Naive thymus-derived CD4-positive, alpha-beta T cell (primary cell): ENCODE results near the gene GRK1. TPM values are rescaled to one million over a fixed set of nuclear protein-coding genes. Genes with fewer than 3 reads are reported as not detected.

Experiments used
- ATAC-seq: fragments of 150-1000 bp; cut with Tn5 transposase; 2 replicates; pipeline ENCODE4 v1.10.0; 2021; ENCODE audit warnings: mild to moderate bottlenecking, moderate library complexity
- CTCF ChIA-PET: fragments of 350-600 bp; sonication (Branson Sonifier 250); formaldehyde crosslinking; loops from one replicate; lab custom pipeline; 2021; ENCODE audit warnings: antibody characterized with exemption; lab: Charles Lee
- POLR2A ChIA-PET: fragments of 350-600 bp; sonication (Branson Sonifier 250); formaldehyde crosslinking; loops from one replicate; lab custom pipeline; 2021; ENCODE audit warnings: antibody characterized with exemption, inconsistent platforms; lab: Charles Lee
- DNase-seq, 9 donors: peaks; one replicate each; pipeline versions ENCODE4 v3.0.0 to v3.0.0-alpha.2; 2020 to 2022; ENCODE audit warnings: mixed read lengths in 1 of 9
- H3K27ac ChIP-seq: one replicate; pipeline ENCODE4 v1.7.0; 2013; ENCODE audit warnings: mild to moderate bottlenecking, low read depth, low read length, moderate library complexity
- H3K27me3 ChIP-seq, 2 donors: one replicate each; pipeline ENCODE4 v1.7.0; 2013; ENCODE audit warnings: low read length in 2 of 2, mild to moderate bottlenecking in 2 of 2, moderate library complexity in 2 of 2; ENCODE audit not compliant: control insufficient read depth in 2 of 2, insufficient read depth in 2 of 2
- H3K36me3 ChIP-seq, 3 experiments: 1 replicate in 2 of 3; 2 replicates in 1 of 3; pipeline ENCODE4 v1.7.0; 2013; ENCODE audit warnings: low read length in 3 of 3, mild to moderate bottlenecking in 3 of 3, moderate library complexity in 1 of 3; ENCODE audit not compliant: insufficient read depth in 3 of 3, control insufficient read depth in 2 of 3
- H3K4me1 ChIP-seq, 2 donors: one replicate each; pipeline ENCODE4 v1.7.0; 2013; ENCODE audit warnings: low read length in 2 of 2, mild to moderate bottlenecking in 2 of 2, moderate library complexity in 1 of 2; ENCODE audit not compliant: control insufficient read depth in 2 of 2, insufficient read depth in 2 of 2
- H3K4me3 ChIP-seq: 2 replicates; pipeline ENCODE4 v1.7.0; 2013; ENCODE audit warnings: mild to moderate bottlenecking, low read length
- H3K9me3 ChIP-seq, 3 experiments: 1 replicate in 2 of 3; 2 replicates in 1 of 3; pipeline ENCODE4 v1.7.0; 2013; ENCODE audit warnings: low read length in 3 of 3; ENCODE audit not compliant: control insufficient read depth in 2 of 3
- H3K27ac Mint-ChIP-seq, 9 donors: one replicate each; pipeline ENCODE4 v1.8.0; 2020 to 2022; ENCODE audit warnings: mixed read lengths in 9 of 9, mild to moderate bottlenecking in 8 of 9, moderate library complexity in 5 of 9, inconsistent platforms in 2 of 9
- H3K27me3 Mint-ChIP-seq, 5 donors: one replicate each; pipeline ENCODE4 v1.8.0; 2021 to 2022; ENCODE audit warnings: mixed read lengths in 5 of 5, mild to moderate bottlenecking in 1 of 5
- H3K36me3 Mint-ChIP-seq, 5 donors: one replicate each; pipeline ENCODE4 v1.8.0; 2020 to 2022; ENCODE audit warnings: mixed read lengths in 5 of 5, mild to moderate bottlenecking in 3 of 5, inconsistent platforms in 1 of 5
- H3K4me1 Mint-ChIP-seq, 7 donors: one replicate each; pipeline ENCODE4 v1.8.0; 2020 to 2022; ENCODE audit warnings: mixed read lengths in 7 of 7, mild to moderate bottlenecking in 3 of 7, inconsistent platforms in 1 of 7
- H3K4me3 Mint-ChIP-seq, 10 donors: one replicate each; pipeline ENCODE4 v1.8.0; 2020 to 2022; ENCODE audit warnings: mild to moderate bottlenecking in 10 of 10, mixed read lengths in 10 of 10, moderate library complexity in 6 of 10, inconsistent platforms in 2 of 10
- H3K9me3 Mint-ChIP-seq, 11 donors: one replicate each; pipeline ENCODE4 v1.8.0; 2020 to 2022; ENCODE audit warnings: mixed read lengths in 11 of 11, mild to moderate bottlenecking in 4 of 11, inconsistent platforms in 1 of 11, moderate library complexity in 1 of 11
- intact Hi-C, 2 donors: fragments of 100-400 bp; cut with micrococcal nuclease; formaldehyde crosslinking; loops; one replicate each; pipeline ENCODE4 v1.15.1; 2023
- polyA plus RNA-seq, 2 donors: library from polyadenylated mRNA; unstranded; fragments of 300-500 nt; fragmentation: Illumina TruSeq; gene quantifications; one replicate each; pipeline ENCODE4 v1.2.3, GENCODE V29; 2021
- total RNA-seq, 6 experiments: library from RNA in 5 of 6; stranded (reverse) in 5 of 6; gene quantifications; 1 replicate in 5 of 6; 2 replicates in 1 of 6; pipeline ENCODE4 v1.2.3 and lab custom pipeline; 2021 to 2026

GRK1 gene
- total and polyA plus RNA-seq, 7 experiments from 2014 or later: not detected

- intact Hi-C loops: no loop called here
- Histone ChIP-seq H3K4me1 (no peaks in the 10 kb centered on the region), H3K4me3 (no peak overlapping the region), H3K9me3 (no peaks in the 10 kb centered on the region), H3K36me3 (no peaks in the 10 kb centered on the region), H3K27me3 (no peaks in the 10 kb centered on the region), H3K27ac (no peak overlapping the region)
- Mint-ChIP-seq H3K27ac (no peak overlapping the region), H3K9me3 (peaks cover 0 to 20% (median 6%) of the 10 kb centered on the region in 11 donors), H3K27me3 (peaks cover 0 to 6% (median 0%) of the 10 kb centered on the region in 5 donors), H3K36me3 (peaks cover 0 to 8% (median 0%) of the 10 kb centered on the region in 5 donors), H3K4me3 (no peak overlapping the region), H3K4me1 (no peaks in the 10 kb centered on the region)
- no peak for DNase-seq
- ChIA-PET CTCF (no interaction called here), POLR2A (no interaction called here)
- ATAC-seq: no peak
Observed at GRCh38 chr13:113660066-113660465, 7.0 kb upstream of the GRK1 start.

GRCh38 chr13:113661509-113661908 lies 5.5 kb upstream of the GRK1 start:
- Histone ChIP-seq H3K27me3 (no peaks in the 10 kb centered on the region), H3K9me3 (no peaks in the 10 kb centered on the region), H3K4me1 (no peaks in the 10 kb centered on the region), H3K4me3 (no peak overlapping the region), H3K36me3 (no peaks in the 10 kb centered on the region), H3K27ac (no peak overlapping the region)
- H3K9me3 Mint-ChIP-seq: peaks cover 0 to 20% (median 6%) of the 10 kb centered on the region in 11 donors
- H3K4me3 Mint-ChIP-seq: no peak overlapping the region
- intact Hi-C loops: no loop called here
- peaks cover 0 to 8% (median 0%) of the 10 kb centered on the region in 5 donors for H3K36me3 Mint-ChIP-seq
- DNase-seq (no peak), ATAC-seq (no peak)
- no peak overlapping the region for H3K27ac Mint-ChIP-seq
- ChIA-PET CTCF (no interaction called here), POLR2A (no interaction called here)
- no peaks in the 10 kb centered on the region for H3K4me1 Mint-ChIP-seq
- H3K27me3 Mint-ChIP-seq: peaks cover 0 to 6% (median 0%) of the 10 kb centered on the region in 5 donors

DNA sequence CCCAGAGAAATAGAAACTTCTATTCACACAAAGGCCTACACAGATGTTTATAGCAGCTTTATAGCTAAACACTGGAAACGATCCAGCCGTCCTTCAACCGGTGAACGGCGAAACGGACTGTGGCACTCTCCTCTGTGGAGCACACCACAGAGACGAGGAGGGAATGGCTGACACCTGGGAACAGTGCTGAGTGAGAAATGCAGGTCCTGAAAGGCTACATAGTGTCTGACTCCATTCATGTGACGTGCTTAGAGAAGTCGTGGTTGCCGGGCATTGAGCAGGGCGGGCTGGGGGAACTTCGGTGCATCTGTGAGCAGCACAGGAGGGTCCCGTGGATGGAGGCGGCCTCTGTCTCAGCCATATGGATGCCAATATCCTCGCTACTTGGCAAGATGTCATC lies 3.1 kb upstream of the GRK1 start:
- no peaks in the 10 kb centered on the region for H3K36me3 ChIP-seq
- DNase-seq: no peak
- Mint-ChIP-seq H3K4me1 (peaks cover 0 to 4% (median 3%) of the 10 kb centered on the region in 7 donors), H3K27ac (peak overlapping the region in 1 of 9 donors; percentile 55), H3K4me3 (no peak overlapping the region), H3K36me3 (peaks cover 0 to 8% (median 0%) of the 10 kb centered on the region in 5 donors), H3K9me3 (peaks cover 0 to 20% (median 6%) of the 10 kb centered on the region in 11 donors), H3K27me3 (peaks cover 0 to 6% (median 0%) of the 10 kb centered on the region in 5 donors)
- ChIA-PET CTCF (no interaction called here), POLR2A (interaction anchor here (0.5 to 1.5 kb wide), 2 partner anchors 29 to 106 kb away, joined by 3 to 5 read pairs; no protein-coding TSS in a partner anchor)
- H3K27me3 ChIP-seq: no peaks in the 10 kb centered on the region
- no peaks in the 10 kb centered on the region for H3K9me3 ChIP-seq
- intact Hi-C loops: no loop called here
- ATAC-seq: no peak
- H3K4me3 ChIP-seq: no peak overlapping the region
- H3K27ac ChIP-seq: no peak overlapping the region
- no peaks in the 10 kb centered on the region for H3K4me1 ChIP-seq

DNA sequence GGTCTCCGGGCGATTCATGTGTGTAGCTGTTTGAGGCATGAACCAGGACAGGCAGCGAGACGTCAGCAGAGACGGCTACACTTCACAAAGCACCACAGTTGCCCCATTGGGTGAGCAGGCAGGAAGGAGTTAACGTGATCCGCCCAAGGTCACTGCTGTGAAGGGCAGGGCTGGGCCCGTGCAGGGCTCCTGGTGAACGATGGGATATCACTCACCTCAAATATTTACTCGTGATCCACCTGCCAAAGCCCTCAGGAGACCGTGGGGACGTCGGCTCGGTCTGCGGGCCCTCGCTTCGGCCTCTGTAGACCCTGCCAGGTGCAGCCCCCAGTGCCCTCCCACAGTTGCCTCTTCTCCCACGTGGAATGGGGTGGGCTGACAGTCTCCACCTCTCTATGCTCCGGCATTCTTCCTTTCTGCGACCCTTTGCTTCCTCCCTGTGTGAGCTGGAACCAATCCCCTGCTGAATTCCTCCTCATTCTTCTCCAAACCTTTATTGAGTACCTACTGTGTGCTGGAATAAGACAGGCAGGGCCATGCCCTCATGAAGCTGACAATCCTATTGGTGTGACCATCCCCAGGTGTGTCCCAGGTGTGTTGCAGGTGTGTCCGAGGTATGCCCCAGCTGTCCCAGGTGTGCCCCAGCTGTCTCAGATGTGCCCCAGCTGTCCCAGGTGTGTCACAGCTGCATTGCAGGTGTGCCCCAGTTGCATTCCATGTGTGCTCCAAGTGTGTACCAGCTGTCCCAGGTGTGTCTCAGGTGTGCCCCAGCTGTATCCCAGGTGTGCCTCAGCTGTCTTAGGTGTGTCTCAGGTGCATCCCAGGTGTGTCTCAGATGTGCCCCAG lies 2.0 kb upstream of the GRK1 start:
- ATAC-seq (no peak), DNase-seq (no peak)
- H3K4me3 ChIP-seq: no peak overlapping the region
- no peaks in the 10 kb centered on the region for H3K27me3 ChIP-seq
- Mint-ChIP-seq H3K9me3 (peaks cover 0 to 20% (median 6%) of the 10 kb centered on the region in 11 donors), H3K4me1 (peaks cover 0 to 5% (median 5%) of the 10 kb centered on the region in 7 donors), H3K27ac (peak overlapping the region in 1 of 9 donors; percentile 12), H3K36me3 (peaks cover 0 to 8% (median 0%) of the 10 kb centered on the region in 5 donors), H3K27me3 (peaks cover 0 to 6% (median 0%) of the 10 kb centered on the region in 5 donors), H3K4me3 (no peak overlapping the region)
- ChIA-PET CTCF (interaction anchor here (0.6 kb wide), 1 partner anchor 449 kb away, joined by 3 read pairs; no protein-coding TSS in a partner anchor), POLR2A (interaction anchor here (0.6 to 1.5 kb wide), 2 partner anchors 30 to 91 kb away, joined by 5 to 6 read pairs; no protein-coding TSS in a partner anchor)
- H3K36me3 ChIP-seq: no peaks in the 10 kb centered on the region
- no peaks in the 10 kb centered on the region for H3K9me3 ChIP-seq
- intact Hi-C loops: no loop called here
- no peaks in the 10 kb centered on the region for H3K4me1 ChIP-seq
- no peak overlapping the region for H3K27ac ChIP-seq

GRCh38 chr13:113665597-113666328 lies 1.3 kb upstream of the GRK1 start:
- H3K27ac ChIP-seq: no peak overlapping the region
- no peak for DNase-seq
- no peak overlapping the region for H3K4me3 ChIP-seq
- Mint-ChIP-seq H3K4me1 (peaks cover 0 to 5% (median 5%) of the 10 kb centered on the region in 7 donors), H3K4me3 (peak overlapping the region in 1 of 10 donors; percentile 20), H3K9me3 (peaks cover 0 to 17% (median 5%) of the 10 kb centered on the region in 11 donors), H3K27ac (no peak overlapping the region), H3K36me3 (peaks cover 0 to 7% (median 0%) of the 10 kb centered on the region in 5 donors), H3K27me3 (peaks cover 0 to 6% (median 0%) of the 10 kb centered on the region in 5 donors)
- no peak for ATAC-seq
- no peaks in the 10 kb centered on the region for H3K36me3 ChIP-seq
- no peaks in the 10 kb centered on the region for H3K9me3 ChIP-seq
- H3K4me1 ChIP-seq: no peaks in the 10 kb centered on the region
- no peaks in the 10 kb centered on the region for H3K27me3 ChIP-seq
- ChIA-PET POLR2A (interaction anchor here (0.6 to 1.5 kb wide), 2 partner anchors 31 to 90 kb away, joined by 5 to 6 read pairs; no protein-coding TSS in a partner anchor), CTCF (interaction anchor here (0.6 to 0.7 kb wide), 2 partner anchors 59 to 450 kb away, joined by 3 read pairs; no protein-coding TSS in a partner anchor)
- intact Hi-C loops: no loop called here

DNA sequence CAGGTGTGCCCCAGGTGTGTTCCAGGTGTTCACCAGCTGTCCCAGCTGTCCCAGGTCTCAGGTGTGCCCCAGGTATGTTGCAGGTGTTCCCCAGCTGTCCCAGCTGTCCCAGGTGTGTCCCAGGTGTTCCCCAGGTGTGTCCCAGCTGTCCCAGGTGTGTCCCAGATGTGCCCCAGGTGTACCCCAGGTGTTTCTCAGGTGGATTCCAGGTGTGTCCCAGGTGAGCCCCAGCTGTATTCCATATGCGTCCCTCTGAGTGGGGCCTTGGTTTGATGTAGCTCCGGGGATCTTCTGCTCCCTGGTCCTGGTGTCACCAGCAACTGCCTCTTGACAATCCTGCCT lies 719 bp upstream of the GRK1 start:
- Mint-ChIP-seq H3K4me3 (peak overlapping the region in 1 of 10 donors; percentile 20), H3K27ac (no peak overlapping the region), H3K36me3 (peaks cover 0 to 1% (median 0%) of the 10 kb centered on the region in 5 donors), H3K4me1 (peaks cover 0 to 5% (median 5%) of the 10 kb centered on the region in 7 donors), H3K27me3 (peaks cover 0 to 2% (median 0%) of the 10 kb centered on the region in 5 donors), H3K9me3 (peaks cover 0 to 12% (median 1%) of the 10 kb centered on the region in 11 donors)
- intact Hi-C loops: no loop called here
- Histone ChIP-seq H3K27ac (no peak overlapping the region), H3K4me3 (no peak overlapping the region), H3K4me1 (no peaks in the 10 kb centered on the region), H3K9me3 (no peaks in the 10 kb centered on the region), H3K27me3 (no peaks in the 10 kb centered on the region), H3K36me3 (no peaks in the 10 kb centered on the region)
- DNase-seq (no peak), ATAC-seq (no peak)
- POLR2A ChIA-PET: no interaction called here
- CTCF ChIA-PET: no interaction called here
